HG03469 (cell line): ENCODE results near the gene PRM2.
"Not testable (repeated sequence)": the region's sequence is repeated elsewhere in the genome, so short reads cannot be mapped to it uniquely, and the experiment has no call there.

Experiments
- ATAC-seq: cut with Tn5 transposase; IDR thresholded peaks from one replicate; pipeline ENCODE4 v1.9.1; 2021; ENCODE audit warnings: mild to moderate bottlenecking, moderate library complexity, moderate number of reproducible peaks; ENCODE audit not compliant: unreplicated experiment

The PRM2 gene

DNA sequence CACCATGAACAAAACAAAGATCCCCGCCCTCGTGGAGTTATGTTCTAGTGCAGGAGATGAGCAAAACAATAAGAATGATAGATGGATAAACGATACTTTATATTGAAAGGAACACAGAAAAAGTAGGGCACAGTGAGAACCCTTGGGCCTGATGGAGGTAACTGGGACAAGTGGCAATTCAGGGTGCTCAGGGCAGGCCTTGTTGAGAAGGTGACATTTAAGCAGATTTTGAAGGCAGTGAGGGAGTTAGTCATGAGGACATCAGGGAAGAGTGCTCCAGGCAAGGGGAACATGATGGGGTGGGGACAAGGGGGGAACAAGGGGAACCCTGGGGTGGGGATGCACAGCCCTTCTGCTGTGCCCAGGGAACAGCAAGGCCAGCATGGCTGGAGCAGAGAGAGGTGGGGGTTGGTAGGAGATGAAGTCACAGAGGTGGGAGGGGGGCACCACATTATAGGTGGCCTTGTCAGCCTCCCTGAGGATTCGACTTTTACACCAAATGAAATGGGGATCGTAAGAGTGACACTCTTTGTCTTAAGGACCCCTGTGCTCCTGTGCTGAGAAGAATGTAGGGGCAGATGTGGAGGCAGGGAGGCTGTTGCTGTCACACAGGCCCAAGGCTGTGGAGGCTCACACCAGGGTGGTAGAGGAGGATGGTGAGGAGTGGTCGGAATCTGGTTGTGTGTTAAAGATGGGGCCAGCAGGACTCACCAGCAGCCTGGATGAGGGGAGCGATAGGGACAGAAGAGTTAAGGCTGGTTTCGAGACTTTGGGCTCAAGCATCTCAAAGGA is 14.0 kb upstream of the PRM2 start:
- ATAC-seq, result no peak

DNA sequence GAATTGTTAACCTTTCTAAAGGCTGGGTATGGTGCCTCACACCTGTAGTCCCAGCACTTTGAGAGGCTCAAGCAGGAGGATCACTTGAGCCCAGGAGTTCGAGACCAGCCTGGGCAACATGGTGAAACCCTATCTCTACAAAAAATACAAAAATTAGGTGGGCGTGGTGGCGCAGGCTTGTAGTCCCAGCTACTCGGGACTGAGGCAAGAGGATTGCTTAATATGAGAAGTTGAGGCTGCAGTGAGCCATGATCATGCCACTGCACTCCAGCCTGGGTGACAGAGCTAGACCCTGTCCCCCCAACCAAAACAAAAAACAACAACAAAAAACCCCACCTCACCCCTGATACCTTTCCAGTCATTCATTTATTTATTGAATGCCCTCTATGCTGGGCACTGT is 13.4 kb upstream of the PRM2 start:
- not testable (repeated sequence) for ATAC-seq

DNA sequence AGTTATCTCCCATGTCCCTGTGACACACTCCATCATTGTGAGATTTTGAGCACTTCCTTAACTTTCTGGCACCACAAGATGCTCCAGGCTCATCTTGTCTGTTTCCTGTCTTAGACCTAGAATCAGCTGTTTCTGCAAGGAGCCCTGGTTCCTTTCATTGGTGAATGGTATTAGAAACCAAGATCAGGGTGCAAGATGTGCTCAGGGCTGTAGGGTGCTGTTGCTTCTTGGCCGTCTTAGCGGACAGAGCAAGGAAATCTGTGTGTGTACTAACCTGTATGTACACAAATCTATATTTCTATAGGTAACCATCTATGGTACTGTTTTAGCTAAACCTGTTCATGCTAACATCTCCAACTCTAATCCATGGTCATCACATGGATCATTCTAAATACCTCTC is 12.9 kb upstream of the PRM2 start:
- ATAC-seq, result no peak

DNA sequence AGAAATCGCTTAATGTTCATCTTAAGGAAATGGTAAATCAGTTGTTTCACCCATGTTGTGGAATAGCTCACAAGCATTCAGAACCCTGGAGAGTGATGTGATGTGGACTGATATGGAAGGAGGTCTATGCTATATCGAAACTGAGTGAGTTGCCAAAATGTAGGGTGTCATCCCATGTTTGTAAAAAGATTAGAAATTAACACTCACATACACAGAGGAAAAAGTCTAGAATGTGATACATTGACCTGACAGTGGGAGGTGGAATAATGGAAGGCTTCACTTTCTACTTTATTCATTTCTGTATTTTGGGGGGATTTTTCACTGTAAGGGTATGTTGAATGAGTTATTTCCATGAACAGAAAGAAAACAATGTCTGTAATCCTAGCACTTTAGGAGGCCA is 9.6 kb upstream of the PRM2 start:
- no peak for ATAC-seq

DNA sequence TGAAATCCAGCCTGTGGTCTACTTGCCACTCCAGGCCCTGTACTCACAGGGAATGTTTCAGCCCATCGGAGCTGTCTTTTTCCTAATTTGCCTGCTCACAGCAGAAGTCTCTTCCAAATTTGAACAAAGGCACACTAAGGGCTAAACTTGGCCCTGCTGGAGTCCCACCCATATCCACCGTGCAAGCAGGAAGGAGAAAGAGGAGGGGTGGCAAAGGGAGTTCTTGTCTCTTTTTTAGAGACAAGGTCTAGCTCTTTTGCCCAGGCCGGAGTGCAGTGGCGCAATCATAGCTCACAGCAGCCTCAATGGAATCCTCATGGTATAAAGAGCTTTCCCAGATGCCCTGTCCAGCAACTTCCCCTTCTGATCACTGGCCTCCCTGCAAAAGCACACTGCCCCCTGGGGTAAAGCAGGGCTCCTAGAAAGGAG is 7.6 kb upstream of the PRM2 start:
- ATAC-seq, result no peak

DNA sequence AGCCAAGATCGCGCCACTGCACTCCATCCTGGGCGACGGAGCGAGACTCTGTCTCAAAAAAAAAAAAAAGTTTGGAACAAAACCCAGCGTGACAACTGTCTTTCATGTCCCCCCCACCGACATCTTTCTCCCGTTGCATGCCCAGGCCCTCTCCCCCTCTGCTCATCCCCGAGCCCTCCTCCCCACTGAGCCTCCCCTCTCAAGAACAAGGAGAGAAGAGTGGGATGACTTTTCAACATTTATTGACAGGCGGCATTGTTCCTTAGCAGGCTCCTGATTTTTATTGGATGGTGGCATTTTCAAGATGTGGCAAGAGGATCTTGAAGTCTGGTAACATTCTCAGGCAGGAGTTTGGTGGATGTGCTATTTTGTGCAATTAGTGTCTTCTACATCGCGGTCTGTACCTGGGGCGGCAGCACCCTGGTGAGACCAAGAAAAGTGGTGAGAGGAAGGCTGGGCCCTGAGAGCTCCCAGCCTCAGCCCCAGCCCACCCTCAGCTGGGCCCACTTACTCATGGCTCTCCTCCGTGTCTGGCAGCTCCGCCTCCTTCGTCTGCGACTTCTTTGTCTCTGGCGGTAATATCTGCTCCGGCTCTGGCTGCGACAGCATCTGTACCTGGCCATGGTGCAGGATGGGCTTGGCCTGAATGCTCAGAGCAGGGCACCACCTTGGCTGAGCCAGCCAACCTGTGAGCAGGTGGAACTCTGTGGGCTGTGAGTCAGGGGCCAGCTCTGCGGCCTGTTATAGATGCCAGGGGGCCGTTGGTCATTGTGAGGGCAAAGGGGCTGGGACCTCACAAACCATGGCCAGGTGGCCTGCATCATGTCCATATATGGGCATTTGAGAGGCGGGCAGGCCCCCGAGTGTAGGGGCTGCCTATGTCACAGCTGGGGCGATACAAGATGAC is 4.6 kb upstream of the PRM2 start, which contains the start of gene PRM1:
Gene PRM1 (minus strand): TSS at position 715 of the 907 bp plus-strand sequence. CDS start 92 bp downstream, at position 623.
- ATAC-seq, result no peak

DNA sequence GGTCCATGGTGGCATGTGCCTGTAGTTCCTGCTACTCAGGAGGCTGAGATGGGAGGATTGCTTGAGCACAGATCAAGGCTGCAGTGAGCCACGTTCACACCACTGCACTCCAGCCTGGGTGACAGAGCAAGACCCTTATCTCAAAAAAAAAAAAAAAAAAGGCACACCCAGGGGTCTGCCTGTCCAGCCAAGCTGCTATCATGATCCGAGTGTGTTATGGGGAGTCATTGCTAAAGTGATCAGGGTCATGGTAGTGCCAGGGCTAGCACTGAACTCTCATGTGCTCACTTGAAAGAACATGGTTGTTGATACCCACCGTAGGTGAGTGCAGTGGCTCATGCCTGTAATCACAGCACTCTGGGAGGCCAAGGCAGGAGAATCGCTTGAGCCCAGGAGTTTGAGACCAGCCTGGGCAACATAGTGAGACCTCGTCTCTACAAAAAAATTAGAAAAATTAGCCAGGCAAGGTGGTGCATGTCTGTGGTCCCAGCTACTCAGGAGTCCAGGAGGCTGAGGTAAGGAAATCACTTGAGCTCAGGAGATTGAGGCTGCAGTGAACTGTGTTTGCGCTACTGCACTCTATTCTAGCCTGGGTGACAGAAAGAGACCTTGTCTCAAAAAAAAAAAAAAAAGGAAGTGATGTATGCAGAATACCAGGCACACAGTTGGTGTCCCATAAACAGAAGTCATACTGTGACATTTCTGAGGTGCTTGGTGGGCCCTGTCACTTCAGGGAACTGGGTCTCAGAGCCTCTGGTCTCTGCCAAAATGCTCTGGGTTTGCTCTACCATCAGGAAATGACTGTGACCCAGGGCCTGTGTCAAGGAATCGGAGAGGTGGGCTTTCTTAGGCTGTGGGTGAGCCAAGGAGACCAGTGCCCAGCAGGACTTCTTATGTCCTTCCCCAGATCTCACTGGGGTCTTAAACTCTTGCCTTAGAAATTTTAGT is 2.7 kb upstream of the PRM2 start:
- ATAC-seq, result no peak

DNA sequence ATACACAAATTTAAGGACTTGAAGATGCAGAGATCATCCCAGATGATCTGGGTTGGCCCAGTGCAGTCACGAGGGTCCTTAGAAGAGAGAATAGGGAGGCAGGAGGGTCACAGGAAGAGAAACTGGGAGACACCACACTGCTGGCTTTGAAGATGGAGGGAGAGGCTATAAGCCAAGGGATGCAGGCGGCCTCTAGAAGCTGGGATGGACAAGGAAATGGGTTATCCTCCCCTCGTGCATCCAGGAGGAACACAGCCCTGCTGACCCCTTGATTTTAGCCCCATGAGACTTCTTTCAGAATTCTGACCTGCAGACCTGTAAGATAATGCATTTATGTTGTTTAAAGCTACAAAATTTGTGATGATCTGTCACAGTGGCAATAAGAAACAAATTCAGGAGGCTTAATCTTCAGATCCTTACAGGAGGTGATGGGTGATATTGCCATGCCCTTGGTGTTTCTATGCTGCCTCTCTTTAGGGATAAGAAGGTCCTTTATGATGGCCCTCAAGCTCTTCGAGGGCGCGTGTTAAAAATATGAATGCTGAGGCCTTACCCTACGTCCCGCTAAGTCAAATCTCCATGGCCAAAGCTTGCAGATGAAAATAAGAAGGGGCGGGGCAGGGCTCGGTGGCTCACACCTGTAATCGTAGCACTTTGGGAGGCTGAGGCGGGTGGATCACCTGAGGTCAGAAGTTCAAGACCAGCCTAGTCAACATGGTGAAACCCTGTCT is 1.5 kb upstream of the PRM2 start:
- ATAC-seq, result no peak

DNA sequence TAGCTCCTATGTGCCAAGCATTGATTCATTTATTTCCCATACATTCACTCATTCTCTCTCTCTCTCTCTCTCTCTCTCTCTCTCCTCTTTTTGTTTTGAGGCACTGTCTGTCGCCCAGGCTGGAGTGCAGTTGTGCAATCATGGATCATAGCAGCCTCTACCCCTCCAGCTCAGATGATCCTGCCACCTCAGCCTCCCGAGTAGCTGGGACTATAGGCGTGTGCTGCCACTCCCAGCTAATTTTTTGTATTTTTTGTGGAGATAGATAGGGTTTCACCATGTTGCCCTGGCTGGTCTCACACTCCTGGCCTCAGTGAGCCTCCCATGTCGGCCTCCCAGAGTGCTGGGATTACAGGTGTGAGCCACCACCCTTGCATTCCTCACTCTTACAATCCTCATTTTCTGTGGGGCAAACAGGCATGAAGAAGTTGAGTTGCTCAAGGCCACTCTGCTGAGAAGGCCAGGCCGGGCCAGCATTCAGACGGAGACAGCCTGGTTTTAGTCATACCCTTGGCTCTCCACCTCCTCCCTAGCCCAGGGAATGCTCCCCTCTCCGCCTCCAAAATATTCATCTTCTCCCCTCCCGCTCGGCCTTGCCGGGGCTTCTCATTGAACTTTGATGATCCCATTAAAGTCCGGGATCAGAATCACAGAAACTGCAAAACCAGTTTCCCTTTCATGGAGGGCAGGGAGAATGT is 765 bp upstream of the PRM2 start:
- no peak for ATAC-seq

DNA sequence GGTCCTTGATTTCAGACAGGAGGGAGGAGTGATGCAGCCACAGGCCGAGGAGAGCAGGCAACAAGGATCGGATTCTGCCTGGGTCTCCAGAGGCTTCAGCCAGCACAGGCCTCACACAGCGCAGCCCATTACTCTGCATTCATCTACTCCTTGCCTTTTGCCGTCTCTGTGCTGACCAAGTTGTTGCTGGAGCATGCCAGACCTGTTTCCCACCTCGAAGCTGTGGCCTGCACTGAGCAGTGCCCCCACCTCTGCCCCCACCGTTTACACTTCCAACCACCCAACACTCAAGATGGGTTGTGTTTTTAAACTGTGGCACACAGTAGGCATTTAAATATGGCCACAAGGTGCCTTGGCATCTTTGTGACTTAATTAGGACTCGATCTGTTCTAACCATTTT is 1.3 kb downstream of the PRM2 start:
- no peak for ATAC-seq

DNA sequence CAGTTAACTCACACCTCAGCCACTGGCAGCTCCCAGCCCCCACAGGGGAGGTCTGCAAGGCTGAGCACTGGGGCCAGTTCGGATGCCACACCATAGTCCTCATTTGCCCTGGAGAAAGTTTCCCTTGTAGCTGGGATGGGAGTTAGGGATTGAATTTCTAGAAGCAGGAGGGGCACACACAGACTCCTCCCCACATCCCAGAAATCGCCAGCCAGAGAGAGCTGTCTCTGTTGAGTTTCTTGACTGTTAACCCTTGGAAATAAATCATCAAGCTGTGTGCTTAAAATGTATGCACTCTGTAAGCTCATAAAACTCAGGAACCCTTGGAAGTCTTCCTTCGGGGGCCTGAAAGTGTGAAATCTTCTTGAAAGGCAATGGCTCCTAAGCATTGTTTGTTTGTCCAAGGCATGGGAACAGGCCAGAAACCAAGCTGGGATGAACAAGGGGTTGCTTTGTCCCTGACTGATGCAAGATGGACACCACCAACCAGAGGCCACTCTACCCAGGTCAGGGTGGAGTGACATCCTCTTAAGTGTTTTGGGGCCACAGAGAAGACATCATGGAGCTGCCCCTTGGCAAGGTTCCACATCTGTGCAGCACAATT is 2.5 kb downstream of the PRM2 start:
- no peak for ATAC-seq

DNA sequence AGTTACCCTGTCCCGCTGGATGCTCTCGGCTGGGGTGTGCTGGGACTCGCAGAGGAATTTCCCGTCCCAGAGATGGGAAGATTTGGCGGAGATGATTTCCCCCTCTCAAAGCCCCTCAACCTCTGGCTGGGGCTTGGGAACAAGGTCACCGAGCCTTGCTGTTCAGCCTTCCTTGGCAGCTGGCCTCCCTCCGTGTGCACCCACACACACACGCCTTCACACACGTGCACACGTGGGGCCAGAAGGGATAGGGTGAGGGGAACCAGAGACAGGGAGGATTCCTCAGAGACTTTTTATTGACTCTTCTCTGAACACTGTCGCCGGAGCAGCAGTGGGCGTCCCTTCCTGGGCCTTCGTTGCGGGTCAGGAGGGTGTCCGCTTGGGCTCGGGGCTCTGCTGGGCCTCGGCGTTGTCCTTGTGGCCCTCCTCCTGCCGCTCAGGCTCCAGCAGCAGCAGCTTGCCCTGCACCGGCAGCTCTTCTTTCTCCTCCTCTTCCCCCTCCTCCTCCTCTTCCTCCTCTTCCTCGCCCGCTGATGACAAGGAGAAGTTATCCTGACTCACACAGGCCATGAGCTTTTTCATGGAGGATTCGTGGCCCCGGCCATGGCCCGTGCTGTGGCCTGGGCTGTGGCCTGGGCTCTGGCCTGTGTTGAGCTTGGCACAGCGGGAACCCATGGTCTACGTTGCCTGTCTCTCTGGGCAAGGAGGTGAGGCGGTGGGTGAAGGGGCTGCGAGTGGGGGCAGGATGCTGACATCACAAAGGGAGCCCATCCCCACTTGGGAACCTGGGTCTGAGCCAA is 3.2 kb downstream of the PRM2 start, which contains the start of gene PRM3:
Gene PRM3 (minus strand): TSS at position 709 of the 800 bp plus-strand sequence. CDS start 34 bp downstream, at position 675.
- no peak for ATAC-seq

DNA sequence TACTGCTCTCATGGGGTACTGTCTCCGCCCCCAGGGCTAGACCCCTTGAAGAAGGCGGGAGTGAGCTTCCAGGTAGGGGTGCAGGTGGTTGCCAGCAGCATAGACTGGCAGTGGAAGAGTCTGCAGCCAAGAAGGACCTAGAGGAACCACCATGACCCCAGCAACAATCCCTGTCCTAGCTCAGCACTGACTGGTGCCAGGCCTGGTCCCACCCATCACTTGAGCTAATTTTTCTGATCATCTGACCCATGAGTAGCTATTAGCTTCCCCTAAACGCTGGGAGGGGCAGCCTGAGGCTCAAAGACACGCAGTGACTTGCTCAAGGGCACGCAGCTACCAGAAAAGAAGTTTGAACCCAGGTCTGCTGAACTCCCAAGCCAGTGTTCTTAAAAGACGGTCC is 3.8 kb downstream of the PRM2 start:
- ATAC-seq, result no peak

DNA sequence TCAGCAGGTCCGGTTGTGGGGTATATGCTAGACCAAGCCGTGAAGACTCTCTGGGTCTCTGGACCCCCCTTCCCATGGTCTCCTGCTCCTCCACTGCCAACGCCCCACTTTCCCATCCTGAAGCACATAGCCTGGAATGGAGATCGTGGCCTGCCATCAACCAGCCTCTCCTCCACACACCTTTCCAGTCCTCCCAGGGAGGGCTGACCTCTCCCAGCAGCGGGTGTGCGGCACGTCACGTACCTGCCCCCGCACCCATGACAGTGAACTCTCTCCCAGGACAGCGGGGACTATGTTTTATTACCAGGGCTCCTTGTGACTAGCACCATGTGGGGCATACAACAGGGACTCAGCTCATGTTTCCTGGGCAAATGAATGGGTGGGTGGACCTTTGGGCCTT is 4.7 kb downstream of the PRM2 start:
- no peak for ATAC-seq

DNA sequence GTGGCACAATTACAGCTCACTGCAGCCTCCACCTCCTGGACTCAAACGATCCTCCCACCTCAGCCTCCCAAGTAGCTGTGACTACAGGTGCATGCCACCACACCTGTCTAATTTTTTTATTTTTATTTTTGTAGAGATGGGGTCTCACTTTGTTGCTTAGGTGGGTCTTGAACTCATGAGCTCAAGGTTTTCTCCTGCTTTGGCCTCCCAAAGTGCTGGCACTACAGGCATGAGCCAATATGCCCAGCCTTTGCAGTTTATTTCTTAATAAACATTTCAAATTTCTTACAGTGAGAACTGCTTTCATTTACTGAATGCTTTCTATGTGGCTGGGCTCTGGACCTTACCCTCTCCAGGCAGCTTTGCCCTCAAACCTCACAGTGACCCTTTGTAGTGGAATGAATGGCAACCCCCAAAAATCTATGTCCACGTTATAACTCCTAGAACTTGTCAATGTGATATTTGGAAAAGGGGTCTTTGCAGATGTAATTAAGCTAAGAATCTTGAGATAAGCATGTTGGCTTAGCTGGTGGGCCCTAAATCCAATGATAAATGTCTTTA is 5.6 kb downstream of the PRM2 start:
- ATAC-seq, result no peak

DNA sequence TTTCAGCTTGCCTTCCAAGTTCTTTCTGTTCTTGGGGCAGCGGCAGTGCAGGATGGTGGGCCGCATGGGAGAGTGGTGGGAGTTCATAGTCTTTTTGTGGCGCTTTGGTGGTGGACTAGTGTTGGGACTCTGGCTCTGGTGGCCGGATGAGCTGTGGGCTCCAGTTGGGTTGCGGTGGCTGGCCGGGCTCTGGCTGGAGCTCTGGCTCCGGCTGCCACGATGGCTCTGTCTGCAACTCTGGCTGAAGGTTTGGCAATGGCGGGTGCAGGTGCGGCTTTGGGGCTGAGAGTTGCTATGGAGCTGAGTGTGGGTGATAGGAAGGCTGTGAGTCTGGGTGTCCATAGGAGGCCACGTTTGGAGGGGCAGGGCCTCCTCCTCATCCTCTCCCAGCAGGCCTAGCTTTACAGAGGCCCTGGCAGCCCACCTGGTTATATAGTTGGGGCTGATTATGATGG is 7.3 kb downstream of the PRM2 start, which contains the start of gene TNP2:
Gene TNP2 (minus strand): TSS at position 405 of the 455 bp plus-strand sequence. CDS start 63 bp downstream, at position 342.
- no peak for ATAC-seq

DNA sequence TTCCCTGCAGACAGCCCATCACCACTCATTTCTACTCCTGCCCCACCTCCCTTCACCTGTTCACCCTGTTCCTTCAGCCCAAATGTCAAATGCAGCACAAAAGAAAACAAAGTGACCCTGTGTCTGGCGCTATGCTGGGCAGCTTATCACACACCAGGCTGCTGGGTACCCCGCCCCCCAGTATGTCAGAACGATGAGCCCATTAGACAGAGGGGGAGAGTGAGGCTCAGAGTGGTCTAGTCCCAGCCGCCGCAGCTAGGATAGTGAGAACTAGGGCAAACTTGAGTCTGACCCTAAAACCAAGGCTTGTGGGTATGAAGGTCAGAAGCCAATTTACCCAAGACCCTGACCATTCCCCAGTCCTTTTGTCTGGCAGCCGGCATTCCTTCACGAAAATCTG is 11.2 kb downstream of the PRM2 start:
- no peak for ATAC-seq
